ENCODE data around the gene NFATC1.

NFATC1 gene

DNA sequence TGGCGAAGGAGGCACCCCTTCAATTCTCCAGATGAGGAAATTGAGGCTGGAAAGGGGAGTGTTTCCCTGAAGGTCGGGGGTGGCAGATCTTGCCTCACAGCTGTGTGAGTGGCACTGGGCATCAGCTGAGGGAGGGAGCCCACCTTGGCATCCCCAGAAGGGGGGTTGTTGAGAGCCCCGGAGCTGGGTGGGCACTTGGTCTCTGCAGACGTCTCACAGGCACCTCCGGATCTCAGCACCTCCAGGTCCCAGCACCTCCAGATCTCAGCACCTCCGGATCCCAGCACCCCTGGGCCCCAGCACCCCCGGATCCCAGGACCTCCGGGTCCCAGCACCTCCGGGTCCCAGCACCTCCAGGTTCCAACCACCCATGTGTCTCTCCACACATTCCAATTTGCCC is 137.9 kb downstream of the NFATC1 start:
- TF ChIP-seq, protein P1, sequence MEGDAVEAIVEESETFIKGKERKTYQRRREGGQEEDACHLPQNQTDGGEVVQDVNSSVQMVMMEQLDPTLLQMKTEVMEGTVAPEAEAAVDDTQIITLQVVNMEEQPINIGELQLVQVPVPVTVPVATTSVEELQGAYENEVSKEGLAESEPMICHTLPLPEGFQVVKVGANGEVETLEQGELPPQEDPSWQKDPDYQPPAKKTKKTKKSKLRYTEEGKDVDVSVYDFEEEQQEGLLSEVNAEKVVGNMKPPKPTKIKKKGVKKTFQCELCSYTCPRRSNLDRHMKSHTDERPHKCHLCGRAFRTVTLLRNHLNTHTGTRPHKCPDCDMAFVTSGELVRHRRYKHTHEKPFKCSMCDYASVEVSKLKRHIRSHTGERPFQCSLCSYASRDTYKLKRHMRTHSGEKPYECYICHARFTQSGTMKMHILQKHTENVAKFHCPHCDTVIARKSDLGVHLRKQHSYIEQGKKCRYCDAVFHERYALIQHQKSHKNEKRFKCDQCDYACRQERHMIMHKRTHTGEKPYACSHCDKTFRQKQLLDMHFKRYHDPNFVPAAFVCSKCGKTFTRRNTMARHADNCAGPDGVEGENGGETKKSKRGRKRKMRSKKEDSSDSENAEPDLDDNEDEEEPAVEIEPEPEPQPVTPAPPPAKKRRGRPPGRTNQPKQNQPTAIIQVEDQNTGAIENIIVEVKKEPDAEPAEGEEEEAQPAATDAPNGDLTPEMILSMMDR (IDR thresholded peaks at IDR 0.05; ENCODE audit: borderline replicate concordance, extremely low read depth, low read length, poor library complexity, severe bottlenecking), result no peak
- TF ChIP-seq EZH2 (IDR thresholded peaks at IDR 0.05; ENCODE audit: borderline replicate concordance, low read depth, low read length, severe bottlenecking), result no peak
- Histone ChIP-seq H4K20me1 (ENCODE audit: insufficient read depth, low read length) (no peaks in the 10 kb centered on the region), H3K27ac (ENCODE audit: low read length) (no peak overlapping the region), H3K4me1 (ENCODE audit: insufficient read depth, low read length) (no peaks in the 10 kb centered on the region), H3K9me3 (ENCODE audit: insufficient read depth, low read length, severe bottlenecking) (no peaks in the 10 kb centered on the region), H2AFZ (ENCODE audit: low read depth, low read length) (no peak overlapping the region), H3K9ac (ENCODE audit: low read depth, low read length) (no peak overlapping the region), H3K4me3 (ENCODE audit: low read depth in 1 of 2, low read length in 2 of 2) (no peak overlapping the region), H3K27me3 (ENCODE audit: insufficient read depth, low read length, poor library complexity) (no peaks in the 10 kb centered on the region), H3K79me2 (ENCODE audit: insufficient read depth, low read length) (no peaks in the 10 kb centered on the region), H3K4me2 (ENCODE audit: insufficient read depth, low read length) (no peak overlapping the region), H3K36me3 (ENCODE audit: insufficient read depth, low read length) (peaks cover 6% of the 10 kb centered on the region; the same call in 1 of the 2 replicates)
- no peak for ATAC-seq (ENCODE audit: insufficient read depth, low read depth)
- DNase-seq, result no peak

GRCh38 chr18:79534356-79534755 is 138.6 kb downstream of the NFATC1 start:
- TF ChIP-seq EZH2 (IDR thresholded peaks at IDR 0.05; ENCODE audit: borderline replicate concordance, low read depth, low read length, severe bottlenecking), result no peak
- TF ChIP-seq, protein P1 (IDR thresholded peaks at IDR 0.05; ENCODE audit: borderline replicate concordance, extremely low read depth, low read length, poor library complexity, severe bottlenecking), result no peak
- Histone ChIP-seq H3K27me3 (ENCODE audit: insufficient read depth, low read length, poor library complexity) (no peaks in the 10 kb centered on the region), H3K4me3 (ENCODE audit: low read depth in 1 of 2, low read length in 2 of 2) (no peak overlapping the region)

GRCh38 chr18:79537758-79538157 is 142.0 kb downstream of the NFATC1 start:
- H3K27ac ChIP-seq (ENCODE audit: low read length), result no peak overlapping the region
- H4K20me1 ChIP-seq (ENCODE audit: insufficient read depth, low read length), result no peaks in the 10 kb centered on the region
- H3K9ac ChIP-seq (ENCODE audit: low read depth, low read length), result no peak overlapping the region
- no peak overlapping the region for H3K4me3 ChIP-seq (ENCODE audit: low read depth in 1 of 2, low read length in 2 of 2)
- H3K36me3 ChIP-seq (ENCODE audit: insufficient read depth, low read length), result no peaks in the 10 kb centered on the region
- H2AFZ ChIP-seq (ENCODE audit: low read depth, low read length), result no peak overlapping the region
- H3K9me3 ChIP-seq (ENCODE audit: insufficient read depth, low read length, severe bottlenecking), result no peaks in the 10 kb centered on the region
- H3K4me2 ChIP-seq (ENCODE audit: insufficient read depth, low read length), result no peak overlapping the region
- no peaks in the 10 kb centered on the region for H3K27me3 ChIP-seq (ENCODE audit: insufficient read depth, low read length, poor library complexity)
- no peaks in the 10 kb centered on the region for H3K4me1 ChIP-seq (ENCODE audit: insufficient read depth, low read length)
- no peaks in the 10 kb centered on the region for H3K79me2 ChIP-seq (ENCODE audit: insufficient read depth, low read length)
- DNase-seq (no peak), ATAC-seq (ENCODE audit: insufficient read depth, low read depth) (no peak)
- TF ChIP-seq, protein P1 (IDR thresholded peaks at IDR 0.05; ENCODE audit: borderline replicate concordance, extremely low read depth, low read length, poor library complexity, severe bottlenecking), result no peak
- no peak for TF ChIP-seq EZH2 (IDR thresholded peaks at IDR 0.05; ENCODE audit: borderline replicate concordance, low read depth, low read length, severe bottlenecking)

More at GRCh38 chr18:79534356-79534755, 138.6 kb downstream of the NFATC1 start:
- no peak overlapping the region for H2AFZ ChIP-seq (ENCODE audit: low read depth, low read length)
- no peaks in the 10 kb centered on the region for H3K36me3 ChIP-seq (ENCODE audit: insufficient read depth, low read length)
- no peaks in the 10 kb centered on the region for H3K79me2 ChIP-seq (ENCODE audit: insufficient read depth, low read length)
- H3K9ac ChIP-seq (ENCODE audit: low read depth, low read length), result no peak overlapping the region
- no peak overlapping the region for H3K4me2 ChIP-seq (ENCODE audit: insufficient read depth, low read length)
- no peaks in the 10 kb centered on the region for H4K20me1 ChIP-seq (ENCODE audit: insufficient read depth, low read length)
- no peaks in the 10 kb centered on the region for H3K9me3 ChIP-seq (ENCODE audit: insufficient read depth, low read length, severe bottlenecking)
- ATAC-seq (ENCODE audit: insufficient read depth, low read depth) (no peak), DNase-seq (no peak)
- H3K27ac ChIP-seq (ENCODE audit: low read length), result no peak overlapping the region
- no peaks in the 10 kb centered on the region for H3K4me1 ChIP-seq (ENCODE audit: insufficient read depth, low read length)

DNA sequence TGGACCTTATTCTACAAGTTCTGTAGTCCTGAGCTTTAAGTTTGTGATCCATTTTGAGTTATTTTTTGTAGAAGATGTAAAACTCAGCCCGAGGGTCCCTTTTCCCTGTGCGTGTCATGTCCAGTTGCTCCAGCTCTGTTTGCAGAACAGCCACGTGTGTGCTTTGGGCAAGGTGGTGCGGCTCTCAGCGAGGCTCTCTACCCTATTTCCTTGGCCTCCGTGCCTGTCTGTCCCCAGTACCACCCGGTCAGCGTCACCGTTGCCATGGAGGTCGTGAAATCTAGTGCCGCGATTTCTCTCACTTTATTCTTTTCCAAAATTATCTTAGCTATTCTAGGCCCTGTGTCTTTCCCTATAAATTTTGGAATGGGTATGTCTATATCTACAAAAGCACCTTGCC is 142.9 kb downstream of the NFATC1 start:
- TF ChIP-seq, protein P1 (IDR thresholded peaks at IDR 0.05; ENCODE audit: borderline replicate concordance, extremely low read depth, low read length, poor library complexity, severe bottlenecking), result no peak
- TF ChIP-seq EZH2 (IDR thresholded peaks at IDR 0.05; ENCODE audit: borderline replicate concordance, low read depth, low read length, severe bottlenecking), result no peak
- Histone ChIP-seq H3K9me3 (ENCODE audit: insufficient read depth, low read length, severe bottlenecking) (no peaks in the 10 kb centered on the region), H2AFZ (ENCODE audit: low read depth, low read length) (no peak overlapping the region), H3K4me1 (ENCODE audit: insufficient read depth, low read length) (no peaks in the 10 kb centered on the region), H3K27me3 (ENCODE audit: insufficient read depth, low read length, poor library complexity) (no peaks in the 10 kb centered on the region), H3K27ac (ENCODE audit: low read length) (no peak overlapping the region), H4K20me1 (ENCODE audit: insufficient read depth, low read length) (no peaks in the 10 kb centered on the region), H3K9ac (ENCODE audit: low read depth, low read length) (no peak overlapping the region), H3K4me3 (ENCODE audit: low read depth in 1 of 2, low read length in 2 of 2) (no peak overlapping the region), H3K4me2 (ENCODE audit: insufficient read depth, low read length) (no peak overlapping the region), H3K36me3 (ENCODE audit: insufficient read depth, low read length) (no peaks in the 10 kb centered on the region), H3K79me2 (ENCODE audit: insufficient read depth, low read length) (no peaks in the 10 kb centered on the region)
- ATAC-seq (ENCODE audit: insufficient read depth, low read depth) (no peak), DNase-seq (no peak)

Measured in DND-41 (cell line).